Peyer's patch (tissue), 4 donors: ENCODE data around the gene ZNF618. TPM values are rescaled to one million over a fixed set of nuclear protein-coding genes. Genes with fewer than 3 reads are reported as not detected.

Experiments used
- DNase-seq, 3 donors: peaks; one replicate each; pipeline ENCODE4 v3.0.0-alpha.2; 2017 to 2019
- H3K27ac ChIP-seq, 4 donors: fragments of 200-600 bp; sonication (generic); one replicate each; pipeline ENCODE4 v1.5.1; 2016 to 2019
- H3K27me3 ChIP-seq, 2 donors: fragments of 200-600 bp; sonication (generic); one replicate each; pipeline ENCODE4 v1.5.1; 2019
- H3K36me3 ChIP-seq, 3 donors: fragments of 200-600 bp; sonication (generic); one replicate each; pipeline ENCODE4 v1.5.1; 2016 to 2019
- H3K4me1 ChIP-seq, 4 donors: fragments of 200-600 bp; sonication (generic); one replicate each; pipeline ENCODE4 v1.5.1; 2016 to 2019
- H3K4me3 ChIP-seq, 4 donors: fragments of 200-600 bp; sonication (generic); 1 replicate in 3 of 4; 2 replicates in 1 of 4; pipeline ENCODE4 v1.5.1; 2016 to 2019; ENCODE audit warnings: mild to moderate bottlenecking in 1 of 4
- H3K9me3 ChIP-seq, 4 donors: fragments of 200-600 bp; sonication (generic); one replicate each; pipeline ENCODE4 v1.5.1; 2016 to 2019; ENCODE audit warnings: mild to moderate bottlenecking in 1 of 4
- CTCF ChIP-seq, 6 experiments: fragments of 450-650 bp in 4 of 6; fragments of 200-600 bp in 2 of 6; sonication (generic) in 1 of 6; IDR thresholded peaks; one replicate each; pipeline ENCODE4 v1.5.1; 2017 to 2019; ENCODE audit warnings: antibody characterized with exemption in 6 of 6, mild to moderate bottlenecking in 3 of 6, moderate library complexity in 1 of 6
- POLR2A ChIP-seq, 2 donors: fragments of 450-650 bp; IDR thresholded peaks; one replicate each; pipeline ENCODE4 v1.5.1; 2017; ENCODE audit warnings: antibody characterized with exemption in 2 of 2, mild to moderate bottlenecking in 2 of 2, moderate library complexity in 2 of 2
- total RNA-seq, 4 donors: library from RNA; depleted of rRNA; stranded (reverse); fragments of >200 nt; gene quantifications; one replicate each; pipeline ENCODE4 v1.1.0, GENCODE V29; 2016

ZNF618 gene
- total RNA-seq, 4 donors from 2014 or later, result 2.8 to 26.4 (median 4.1) TPM

- H3K4me1 ChIP-seq, result no peaks in the 10 kb centered on the region
- DNase-seq, result peak in 2 of 3 donors; percentile 8 to 27
Observed at GRCh38 chr9:114005371-114006154, 129.5 kb downstream of the ZNF618 start.

GRCh38 chr9:114006155-114006550, 130.0 kb downstream of the ZNF618 start:
- Histone ChIP-seq H3K4me1 (no peaks in the 10 kb centered on the region), H3K4me3 (no peak overlapping the region), H3K9me3 (no peaks in the 10 kb centered on the region), H3K27me3 (no peaks in the 10 kb centered on the region), H3K27ac (no peak overlapping the region), H3K36me3 (no peaks in the 10 kb centered on the region)
- DNase-seq, result peak in 2 of 3 donors; percentile 23 to 30
- no peak for TF ChIP-seq CTCF (IDR thresholded peaks at IDR 0.05)
- no peak for TF ChIP-seq POLR2A (IDR thresholded peaks at IDR 0.05)

More at GRCh38 chr9:114005371-114006154, 129.5 kb downstream of the ZNF618 start:
- H3K4me3 ChIP-seq, result no peak overlapping the region
- no peak for TF ChIP-seq CTCF (IDR thresholded peaks at IDR 0.05)
- no peak for TF ChIP-seq POLR2A (IDR thresholded peaks at IDR 0.05)
- H3K9me3 ChIP-seq, result no peaks in the 10 kb centered on the region
- no peak overlapping the region for H3K27ac ChIP-seq
- H3K27me3 ChIP-seq, result no peaks in the 10 kb centered on the region
- no peaks in the 10 kb centered on the region for H3K36me3 ChIP-seq

- peak; percentile 14 to 40 (median 23) for DNase-seq
- Histone ChIP-seq H3K4me3 (no peak overlapping the region), H3K9me3 (no peaks in the 10 kb centered on the region), H3K4me1 (no peaks in the 10 kb centered on the region), H3K27me3 (no peaks in the 10 kb centered on the region), H3K27ac (no peak overlapping the region), H3K36me3 (no peaks in the 10 kb centered on the region)
- TF ChIP-seq POLR2A (IDR thresholded peaks at IDR 0.05), result no peak
- no peak for TF ChIP-seq CTCF (IDR thresholded peaks at IDR 0.05)
Observed at GRCh38 chr9:114006931-114007691, 131.0 kb downstream of the ZNF618 start.

- no peak overlapping the region for H3K4me3 ChIP-seq
- H3K27ac ChIP-seq, result no peak overlapping the region
- H3K4me1 ChIP-seq, result no peaks in the 10 kb centered on the region
- no peaks in the 10 kb centered on the region for H3K9me3 ChIP-seq
- H3K36me3 ChIP-seq, result no peaks in the 10 kb centered on the region
- H3K27me3 ChIP-seq, result no peaks in the 10 kb centered on the region
- peak in 2 of 3 donors; percentile 2 to 28 for DNase-seq
- TF ChIP-seq CTCF (IDR thresholded peaks at IDR 0.05), result no peak
- no peak for TF ChIP-seq POLR2A (IDR thresholded peaks at IDR 0.05)
Observed at GRCh38 chr9:114007991-114008666, 132.0 kb downstream of the ZNF618 start.

- no peaks in the 10 kb centered on the region for H3K27me3 ChIP-seq
- no peaks in the 10 kb centered on the region for H3K4me1 ChIP-seq
- H3K36me3 ChIP-seq, result no peaks in the 10 kb centered on the region
- DNase-seq, result peak; percentile 8 to 34 (median 27)
- no peaks in the 10 kb centered on the region for H3K9me3 ChIP-seq
- no peak for TF ChIP-seq CTCF (IDR thresholded peaks at IDR 0.05)
- TF ChIP-seq POLR2A (IDR thresholded peaks at IDR 0.05), result no peak
- no peak overlapping the region for H3K27ac ChIP-seq
- no peak overlapping the region for H3K4me3 ChIP-seq
Observed at GRCh38 chr9:114008667-114009410, 132.7 kb downstream of the ZNF618 start.
